ENCODE measurements around the gene CNPY1. TPM values are rescaled to one million over a fixed set of nuclear protein-coding genes. Genes with fewer than 3 reads are reported as not detected.

Gene CNPY1
- total and polyA plus RNA-seq, 4 experiments from 2014 or later, result not detected

DNA sequence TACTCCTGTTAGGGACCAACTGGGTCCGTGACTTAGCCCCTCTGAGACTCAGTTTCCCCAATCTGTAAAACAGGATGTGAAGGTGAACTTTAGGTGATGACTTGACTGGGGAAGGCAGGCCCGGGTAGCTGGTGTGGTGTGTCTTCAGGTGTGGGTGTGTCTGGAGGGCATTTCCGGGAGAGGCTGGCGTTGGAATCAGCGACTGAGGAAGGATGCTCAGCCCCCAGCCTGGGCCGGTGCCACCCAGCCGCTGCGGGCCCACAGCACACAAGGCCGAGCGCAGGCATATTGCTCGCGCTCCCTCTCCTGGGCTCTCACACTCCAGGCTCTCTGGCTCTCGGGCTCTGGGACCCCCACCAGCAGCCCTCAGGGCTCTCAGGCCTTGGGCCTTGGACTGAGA lies 31.7 kb upstream of the CNPY1 start:
- peaks cover 0 to 1% of the 10 kb centered on the region in 2 donors for H3K27me3 Mint-ChIP-seq
- no peak overlapping the region for H3K4me3 ChIP-seq (ENCODE audit: low read length in 2 of 2)
- H3K27ac Mint-ChIP-seq, result no peak overlapping the region
- no peaks in the 10 kb centered on the region for H3K27me3 ChIP-seq (ENCODE audit: insufficient read depth, low read length)
- intact Hi-C loops (cut with micrococcal nuclease), result no loop called here
- no peak overlapping the region for H3K4me3 Mint-ChIP-seq
- ChIA-PET POLR2A (ENCODE audit: partially characterized antibody) (no interaction called here), CTCF (ENCODE audit: partially characterized antibody) (no interaction called here)
- no peaks in the 10 kb centered on the region for H3K9me3 ChIP-seq (ENCODE audit: control insufficient read depth in 1 of 2, low read length in 2 of 2)
- no peaks in the 10 kb centered on the region for H3K4me1 ChIP-seq (ENCODE audit: insufficient read depth, low read length)
- peaks cover 0 to 2% (median 0%) of the 10 kb centered on the region in 8 donors for H3K9me3 Mint-ChIP-seq
- H3K36me3 ChIP-seq (ENCODE audit: insufficient read depth, low read length), result no peaks in the 10 kb centered on the region
- no peak for DNase-seq
- no peaks in the 10 kb centered on the region for H3K4me1 Mint-ChIP-seq
- no peaks in the 10 kb centered on the region for H3K36me3 Mint-ChIP-seq
- no peak overlapping the region for H3K27ac ChIP-seq (ENCODE audit: low read depth, low read length)

GRCh38 chr7:155577509-155577905 lies 31.1 kb upstream of the CNPY1 start:
- Histone ChIP-seq H3K4me1 (ENCODE audit: insufficient read depth, low read length) (no peaks in the 10 kb centered on the region), H3K36me3 (ENCODE audit: insufficient read depth, low read length) (no peaks in the 10 kb centered on the region), H3K4me3 (ENCODE audit: low read length in 2 of 2) (no peak overlapping the region), H3K9me3 (ENCODE audit: control insufficient read depth in 1 of 2, low read length in 2 of 2) (no peaks in the 10 kb centered on the region), H3K27me3 (ENCODE audit: insufficient read depth, low read length) (no peaks in the 10 kb centered on the region), H3K27ac (ENCODE audit: low read depth, low read length) (no peak overlapping the region)
- no peak for DNase-seq
- ChIA-PET CTCF (ENCODE audit: partially characterized antibody) (no interaction called here), POLR2A (ENCODE audit: partially characterized antibody) (no interaction called here)
- peaks cover 0 to 2% (median 0%) of the 10 kb centered on the region in 8 donors for H3K9me3 Mint-ChIP-seq
- no peak overlapping the region for H3K4me3 Mint-ChIP-seq
- no peaks in the 10 kb centered on the region for H3K36me3 Mint-ChIP-seq
- H3K27ac Mint-ChIP-seq, result no peak overlapping the region
- intact Hi-C loops (cut with micrococcal nuclease), result no loop called here
- H3K4me1 Mint-ChIP-seq, result no peaks in the 10 kb centered on the region
- peaks cover 0 to 2% of the 10 kb centered on the region in 2 donors for H3K27me3 Mint-ChIP-seq

DNA sequence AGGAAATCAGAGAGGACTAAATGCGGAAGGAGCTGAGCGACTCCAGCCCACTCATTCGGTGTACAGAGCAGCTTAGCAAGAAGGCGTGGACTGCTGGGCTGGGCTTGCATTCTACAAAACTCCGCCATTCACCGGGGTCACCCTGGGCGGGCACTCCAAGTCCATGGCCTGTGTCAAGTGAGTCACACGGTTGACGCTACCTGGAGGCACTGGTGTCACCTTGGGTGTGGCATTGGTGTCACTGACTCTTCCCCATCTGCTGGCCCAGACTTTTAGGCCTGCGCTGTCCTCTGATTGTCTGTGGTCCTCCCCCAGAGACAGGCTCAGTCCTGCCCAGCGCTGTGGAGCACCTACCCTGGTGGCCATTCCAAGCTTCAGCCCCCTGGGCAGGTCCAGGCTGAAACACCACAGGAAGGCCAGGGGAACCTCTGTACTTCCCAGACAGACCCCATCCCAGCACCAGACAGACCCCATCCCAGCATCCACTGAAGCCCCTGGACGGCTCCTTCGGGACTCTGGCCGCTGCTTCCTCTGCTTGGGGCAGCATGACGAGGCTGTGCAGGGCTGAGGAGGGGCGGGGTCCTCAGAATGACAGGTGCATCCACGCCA lies 30.6 kb upstream of the CNPY1 start:
- Histone ChIP-seq H3K36me3 (ENCODE audit: insufficient read depth, low read length) (no peaks in the 10 kb centered on the region), H3K27ac (ENCODE audit: low read depth, low read length) (no peak overlapping the region), H3K4me3 (ENCODE audit: low read length in 2 of 2) (no peak overlapping the region), H3K9me3 (ENCODE audit: control insufficient read depth in 1 of 2, low read length in 2 of 2) (no peaks in the 10 kb centered on the region), H3K27me3 (ENCODE audit: insufficient read depth, low read length) (no peaks in the 10 kb centered on the region), H3K4me1 (ENCODE audit: insufficient read depth, low read length) (no peaks in the 10 kb centered on the region)
- H3K27ac Mint-ChIP-seq, result no peak overlapping the region
- ChIA-PET POLR2A (ENCODE audit: partially characterized antibody) (no interaction called here), CTCF (ENCODE audit: partially characterized antibody) (interaction anchor here (0.9 kb wide), 1 partner anchor 9 kb away, joined by 3 read pairs; no protein-coding TSS in a partner anchor)
- H3K9me3 Mint-ChIP-seq, result peaks cover 0 to 2% (median 0%) of the 10 kb centered on the region in 8 donors
- H3K4me3 Mint-ChIP-seq, result no peak overlapping the region
- H3K27me3 Mint-ChIP-seq, result peaks cover 0 to 3% of the 10 kb centered on the region in 2 donors
- H3K4me1 Mint-ChIP-seq, result no peaks in the 10 kb centered on the region
- intact Hi-C loops (cut with micrococcal nuclease), result no loop called here
- DNase-seq, result no peak
- no peaks in the 10 kb centered on the region for H3K36me3 Mint-ChIP-seq

DNA sequence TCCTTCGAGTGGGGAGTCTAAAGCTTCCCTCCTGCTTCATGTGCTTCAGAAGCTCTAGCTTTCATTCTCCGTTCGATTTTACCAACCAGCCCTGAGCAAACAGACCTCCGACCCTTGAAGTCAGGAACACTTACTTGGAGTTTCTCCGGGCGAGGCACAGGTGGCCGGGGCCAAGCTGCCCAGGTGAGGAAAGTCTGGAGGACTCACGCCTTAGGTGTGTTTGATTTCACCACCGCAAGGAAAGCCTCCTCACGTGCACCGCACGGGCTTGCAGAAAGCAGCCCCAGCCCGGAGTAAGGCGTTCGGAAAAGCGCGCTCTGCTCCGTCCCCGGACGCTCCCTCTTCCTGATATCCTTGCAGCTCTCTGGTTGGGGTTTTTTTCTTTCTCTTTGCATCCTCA lies 30.1 kb upstream of the CNPY1 start:
- Histone ChIP-seq H3K4me1 (ENCODE audit: insufficient read depth, low read length) (no peaks in the 10 kb centered on the region), H3K36me3 (ENCODE audit: insufficient read depth, low read length) (no peaks in the 10 kb centered on the region), H3K4me3 (ENCODE audit: low read length in 2 of 2) (no peak overlapping the region), H3K9me3 (ENCODE audit: control insufficient read depth in 1 of 2, low read length in 2 of 2) (no peaks in the 10 kb centered on the region), H3K27ac (ENCODE audit: low read depth, low read length) (no peak overlapping the region), H3K27me3 (ENCODE audit: insufficient read depth, low read length) (no peaks in the 10 kb centered on the region)
- no peaks in the 10 kb centered on the region for H3K36me3 Mint-ChIP-seq
- no peak overlapping the region for H3K27ac Mint-ChIP-seq
- peaks cover 0 to 3% of the 10 kb centered on the region in 2 donors for H3K27me3 Mint-ChIP-seq
- no peak for DNase-seq
- ChIA-PET POLR2A (ENCODE audit: partially characterized antibody) (no interaction called here), CTCF (ENCODE audit: partially characterized antibody) (interaction anchor here (0.9 kb wide), 1 partner anchor 10 kb away, joined by 3 read pairs; no protein-coding TSS in a partner anchor)
- no peak overlapping the region for H3K4me3 Mint-ChIP-seq
- intact Hi-C loops (cut with micrococcal nuclease), result no loop called here
- peaks cover 0 to 2% (median 0%) of the 10 kb centered on the region in 8 donors for H3K9me3 Mint-ChIP-seq
- H3K4me1 Mint-ChIP-seq, result no peaks in the 10 kb centered on the region

DNA sequence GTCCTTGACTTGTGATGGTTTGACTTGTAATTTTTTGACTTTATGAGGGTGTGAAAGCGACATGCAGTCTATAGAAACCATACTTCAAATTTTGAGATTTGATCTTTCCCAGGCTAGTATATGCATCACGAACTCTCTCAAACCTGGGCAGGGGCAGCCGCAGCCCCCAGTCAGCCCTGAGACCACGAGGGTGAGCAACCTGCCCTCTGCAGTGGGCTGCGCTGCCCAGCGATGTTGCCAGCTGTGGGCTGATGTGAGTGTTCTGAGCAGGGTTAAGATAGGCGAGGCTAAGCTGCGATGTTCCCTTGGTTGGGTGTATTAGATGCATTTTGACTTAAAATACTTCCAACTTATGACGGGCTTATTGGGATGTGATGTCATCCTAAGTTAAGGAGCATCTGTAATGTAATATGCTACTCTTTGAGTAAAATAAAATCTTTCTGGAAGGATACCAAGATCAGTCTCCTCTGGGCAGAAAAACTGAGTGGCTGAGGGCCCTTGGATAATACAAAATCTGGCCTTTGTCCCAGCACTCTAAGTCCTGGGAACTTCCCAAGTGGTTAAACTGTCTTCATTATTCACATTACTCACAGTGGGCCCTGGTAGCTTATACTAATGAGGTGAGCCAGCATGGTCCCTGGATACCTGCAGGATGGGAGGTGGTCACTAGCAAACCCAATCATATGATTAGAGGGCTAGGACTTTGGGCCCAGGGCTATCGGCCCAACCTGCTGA lies 28.4 kb upstream of the CNPY1 start:
- no peaks in the 10 kb centered on the region for H3K36me3 Mint-ChIP-seq
- no peak for DNase-seq

GRCh38 chr7:155571581-155572345 lies 25.4 kb upstream of the CNPY1 start:
- Mint-ChIP-seq H3K27me3 (peaks cover 0 to 3% of the 10 kb centered on the region in 2 donors), H3K9me3 (peaks cover 0 to 2% (median 0%) of the 10 kb centered on the region in 8 donors), H3K4me1 (no peaks in the 10 kb centered on the region), H3K27ac (peak overlapping the region in 1 of 7 donors; percentile 12), H3K4me3 (no peak overlapping the region), H3K36me3 (no peaks in the 10 kb centered on the region)
- Histone ChIP-seq H3K4me1 (ENCODE audit: insufficient read depth, low read length) (no peaks in the 10 kb centered on the region), H3K4me3 (ENCODE audit: low read length in 2 of 2) (no peak overlapping the region), H3K27me3 (ENCODE audit: insufficient read depth, low read length) (no peaks in the 10 kb centered on the region), H3K9me3 (ENCODE audit: control insufficient read depth in 1 of 2, low read length in 2 of 2) (no peaks in the 10 kb centered on the region), H3K36me3 (ENCODE audit: insufficient read depth, low read length) (no peaks in the 10 kb centered on the region), H3K27ac (ENCODE audit: low read depth, low read length) (no peak overlapping the region)
- POLR2A ChIA-PET (ENCODE audit: partially characterized antibody), result no interaction called here
- DNase-seq, result no peak
- CTCF ChIA-PET (ENCODE audit: partially characterized antibody), result no interaction called here
- intact Hi-C loops (cut with micrococcal nuclease), result no loop called here

More for the DNA sequence above, 28.4 kb upstream of the CNPY1 start:
- Mint-ChIP-seq H3K27ac (no peak overlapping the region), H3K27me3 (peaks cover 0 to 3% of the 10 kb centered on the region in 2 donors), H3K9me3 (peaks cover 0 to 2% (median 0%) of the 10 kb centered on the region in 8 donors), H3K4me3 (no peak overlapping the region), H3K4me1 (no peaks in the 10 kb centered on the region)
- intact Hi-C loops (cut with micrococcal nuclease), result no loop called here
- ChIA-PET CTCF (ENCODE audit: partially characterized antibody) (no interaction called here), POLR2A (ENCODE audit: partially characterized antibody) (no interaction called here)
- no peak overlapping the region for H3K27ac ChIP-seq (ENCODE audit: low read depth, low read length)
- H3K9me3 ChIP-seq (ENCODE audit: control insufficient read depth in 1 of 2, low read length in 2 of 2), result no peaks in the 10 kb centered on the region
- H3K4me3 ChIP-seq (ENCODE audit: low read length in 2 of 2), result no peak overlapping the region
- H3K27me3 ChIP-seq (ENCODE audit: insufficient read depth, low read length), result no peaks in the 10 kb centered on the region
- no peaks in the 10 kb centered on the region for H3K4me1 ChIP-seq (ENCODE audit: insufficient read depth, low read length)
- H3K36me3 ChIP-seq (ENCODE audit: insufficient read depth, low read length), result no peaks in the 10 kb centered on the region

DNA sequence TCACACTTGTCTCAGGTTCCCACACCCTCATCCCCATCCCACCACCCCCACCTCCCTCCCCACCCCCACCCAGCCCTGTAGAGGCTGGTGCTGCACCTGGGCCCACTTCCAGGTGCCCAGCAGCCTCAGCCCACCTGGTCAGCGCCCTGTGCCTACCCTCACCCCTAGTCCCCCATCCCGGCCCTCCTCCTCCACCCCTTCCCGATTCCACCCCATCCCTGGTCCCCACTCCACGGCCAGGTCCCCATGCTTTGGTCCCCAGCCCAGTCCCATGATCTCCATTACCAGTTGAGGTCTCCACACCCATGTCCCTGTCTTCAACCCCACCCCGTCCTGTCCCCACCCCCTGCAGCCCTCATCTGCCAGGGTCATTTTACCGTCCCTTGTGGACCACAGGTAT lies 24.6 kb upstream of the CNPY1 start:
- H3K27me3 ChIP-seq (ENCODE audit: insufficient read depth, low read length), result no peaks in the 10 kb centered on the region
- POLR2A ChIA-PET (ENCODE audit: partially characterized antibody), result no interaction called here

More for the DNA sequence above, 24.6 kb upstream of the CNPY1 start:
- peaks cover 0 to 3% of the 10 kb centered on the region in 2 donors for H3K27me3 Mint-ChIP-seq
- H3K36me3 Mint-ChIP-seq, result no peaks in the 10 kb centered on the region
- Histone ChIP-seq H3K4me1 (ENCODE audit: insufficient read depth, low read length) (no peaks in the 10 kb centered on the region), H3K36me3 (ENCODE audit: insufficient read depth, low read length) (no peaks in the 10 kb centered on the region), H3K9me3 (ENCODE audit: control insufficient read depth in 1 of 2, low read length in 2 of 2) (no peaks in the 10 kb centered on the region), H3K4me3 (ENCODE audit: low read length in 2 of 2) (no peak overlapping the region), H3K27ac (ENCODE audit: low read depth, low read length) (no peak overlapping the region)
- no peak overlapping the region for H3K4me3 Mint-ChIP-seq
- intact Hi-C loops (cut with micrococcal nuclease), result no loop called here
- peaks cover 0 to 2% (median 0%) of the 10 kb centered on the region in 8 donors for H3K9me3 Mint-ChIP-seq
- no peak for DNase-seq
- no peaks in the 10 kb centered on the region for H3K4me1 Mint-ChIP-seq
- CTCF ChIA-PET (ENCODE audit: partially characterized antibody), result no interaction called here
- H3K27ac Mint-ChIP-seq, result no peak overlapping the region

All from CD4-positive, alpha-beta memory T cell (primary cell).